ENCODE results near the gene ABCB11. TPM values are rescaled to one million over a fixed set of nuclear protein-coding genes. Genes with fewer than 3 reads are reported as not detected.

ABCB11 gene
- total RNA-seq, 1 experiment from 2014 or later = 0.05 TPM

GRCh38 chr2:169036736-169037440 lies 5.8 kb upstream of the ABCB11 start:
- Histone ChIP-seq H3K27me3 (ENCODE audit: control insufficient read depth, insufficient read depth, low read length) (no peaks in the 10 kb centered on the region), H3K36me3 (ENCODE audit: control insufficient read depth, insufficient read depth, low read length) (no peaks in the 10 kb centered on the region), H3K9me3 (ENCODE audit: control insufficient read depth, insufficient read depth, low read depth, low read length) (no peaks in the 10 kb centered on the region), H3K27ac (ENCODE audit: low read length) (no peak overlapping the region), H3K4me3 (ENCODE audit: low read depth in 2 of 2, low read length in 2 of 2) (no peak overlapping the region), H3K4me1 (ENCODE audit: control insufficient read depth, insufficient read depth, low read length) (no peaks in the 10 kb centered on the region)
- in situ Hi-C loops (cut with HindIII; ENCODE audit: low pct_unique_long_range_greater_than_20kb, low sequenced_read_pairs) (no loop called here), intact Hi-C loops (cut with micrococcal nuclease; ENCODE audit: unreplicated experiment) (no loop called here)
- ChIA-PET POLR2A (no interaction called here), CTCF (no interaction called here)
- ATAC-seq = no peak
- BruUV-seq (replicated peaks) = no TSS peak
- DNase-seq (ENCODE audit: low read depth, low spot score) = no peak
- TF ChIP-seq REST (IDR thresholded peaks at IDR 0.05; ENCODE audit: insufficient read depth in 1 of 2, low read depth in 2 of 2, low read length in 1 of 2) = no peak

GRCh38 chr2:169035887-169036286 lies 4.8 kb upstream of the ABCB11 start:
- no peak for DNase-seq (ENCODE audit: low read depth, low spot score)

GRCh38 chr2:169034984-169035544 lies 3.9 kb upstream of the ABCB11 start:
- ATAC-seq (no peak), DNase-seq (ENCODE audit: low read depth, low spot score) (no peak)
- in situ Hi-C loops (cut with HindIII; ENCODE audit: low pct_unique_long_range_greater_than_20kb, low sequenced_read_pairs) (no loop called here), intact Hi-C loops (cut with micrococcal nuclease; ENCODE audit: unreplicated experiment) (no loop called here)
- H3K4me1 ChIP-seq (ENCODE audit: control insufficient read depth, insufficient read depth, low read length) = no peaks in the 10 kb centered on the region
- TF ChIP-seq SIN3A (IDR thresholded peaks at IDR 0.05; ENCODE audit: borderline replicate concordance, insufficient read depth, low read depth, low read length) = no peak
- no peak for TF ChIP-seq REST (IDR thresholded peaks at IDR 0.05; ENCODE audit: insufficient read depth in 1 of 2, low read depth in 2 of 2, low read length in 1 of 2)
- TF ChIP-seq, protein P1, sequence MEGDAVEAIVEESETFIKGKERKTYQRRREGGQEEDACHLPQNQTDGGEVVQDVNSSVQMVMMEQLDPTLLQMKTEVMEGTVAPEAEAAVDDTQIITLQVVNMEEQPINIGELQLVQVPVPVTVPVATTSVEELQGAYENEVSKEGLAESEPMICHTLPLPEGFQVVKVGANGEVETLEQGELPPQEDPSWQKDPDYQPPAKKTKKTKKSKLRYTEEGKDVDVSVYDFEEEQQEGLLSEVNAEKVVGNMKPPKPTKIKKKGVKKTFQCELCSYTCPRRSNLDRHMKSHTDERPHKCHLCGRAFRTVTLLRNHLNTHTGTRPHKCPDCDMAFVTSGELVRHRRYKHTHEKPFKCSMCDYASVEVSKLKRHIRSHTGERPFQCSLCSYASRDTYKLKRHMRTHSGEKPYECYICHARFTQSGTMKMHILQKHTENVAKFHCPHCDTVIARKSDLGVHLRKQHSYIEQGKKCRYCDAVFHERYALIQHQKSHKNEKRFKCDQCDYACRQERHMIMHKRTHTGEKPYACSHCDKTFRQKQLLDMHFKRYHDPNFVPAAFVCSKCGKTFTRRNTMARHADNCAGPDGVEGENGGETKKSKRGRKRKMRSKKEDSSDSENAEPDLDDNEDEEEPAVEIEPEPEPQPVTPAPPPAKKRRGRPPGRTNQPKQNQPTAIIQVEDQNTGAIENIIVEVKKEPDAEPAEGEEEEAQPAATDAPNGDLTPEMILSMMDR (IDR thresholded peaks at IDR 0.05) = no peak
- TF ChIP-seq TCF7L2 (IDR thresholded peaks at IDR 0.05; ENCODE audit: low read depth, low read length) = no peak
- TF ChIP-seq POLR2AphosphoS5 (IDR thresholded peaks at IDR 0.05; ENCODE audit: low read depth, low read length) = no peak
- H3K9me3 ChIP-seq (ENCODE audit: control insufficient read depth, insufficient read depth, low read depth, low read length) = no peaks in the 10 kb centered on the region
- H3K36me3 ChIP-seq (ENCODE audit: control insufficient read depth, insufficient read depth, low read length) = no peaks in the 10 kb centered on the region
- H3K27me3 ChIP-seq (ENCODE audit: control insufficient read depth, insufficient read depth, low read length) = no peaks in the 10 kb centered on the region
- no peak overlapping the region for H3K4me3 ChIP-seq (ENCODE audit: low read depth in 2 of 2, low read length in 2 of 2)
- BruUV-seq (replicated peaks) = no TSS peak
- POLR2A ChIA-PET = no interaction called here
- CTCF ChIA-PET = no interaction called here
- no peak overlapping the region for H3K27ac ChIP-seq (ENCODE audit: low read length)

More at GRCh38 chr2:169035887-169036286, 4.8 kb upstream of the ABCB11 start:
- ChIA-PET POLR2A (no interaction called here), CTCF (no interaction called here)
- Histone ChIP-seq H3K4me3 (ENCODE audit: low read depth in 2 of 2, low read length in 2 of 2) (no peak overlapping the region), H3K36me3 (ENCODE audit: control insufficient read depth, insufficient read depth, low read length) (no peaks in the 10 kb centered on the region), H3K27ac (ENCODE audit: low read length) (no peak overlapping the region), H3K4me1 (ENCODE audit: control insufficient read depth, insufficient read depth, low read length) (no peaks in the 10 kb centered on the region), H3K9me3 (ENCODE audit: control insufficient read depth, insufficient read depth, low read depth, low read length) (no peaks in the 10 kb centered on the region), H3K27me3 (ENCODE audit: control insufficient read depth, insufficient read depth, low read length) (no peaks in the 10 kb centered on the region)
- intact Hi-C loops (cut with micrococcal nuclease; ENCODE audit: unreplicated experiment) = no loop called here
- no peak for ATAC-seq
- BruUV-seq (replicated peaks) = no TSS peak
- no peak for TF ChIP-seq SIN3A (IDR thresholded peaks at IDR 0.05; ENCODE audit: borderline replicate concordance, insufficient read depth, low read depth, low read length)
- TF ChIP-seq, protein P1 (IDR thresholded peaks at IDR 0.05) = no peak
- in situ Hi-C loops (cut with HindIII; ENCODE audit: low pct_unique_long_range_greater_than_20kb, low sequenced_read_pairs) = no loop called here
